Endothelial cell of umbilical vein (primary cell): ENCODE data around the gene TMPRSS4. TPM values are rescaled to one million over a fixed set of nuclear protein-coding genes. Genes with fewer than 3 reads are reported as not detected.

Experiments
- BruUV-seq: library from RNA; stranded (reverse); fragments of 400-500 nt; replicated peaks from 2 replicates; lab custom pipeline; 2021; lab: Mats Ljungman, UMichigan
- CTCF ChIA-PET: fragments of 300-600, 350-600 bp; sonication (Branson Sonifier 250); formaldehyde crosslinking; loops from one replicate; lab custom pipeline; 2021; ENCODE audit warnings: antibody characterized with exemption, inconsistent platforms; lab: Charles Lee
- POLR2A ChIA-PET: fragments of 300-600, 350-600 bp; sonication (Branson Sonifier 250); formaldehyde crosslinking; loops from one replicate; lab custom pipeline; 2021; ENCODE audit warnings: antibody characterized with exemption, inconsistent platforms; lab: Charles Lee
- DNase-seq: peaks from one replicate; pipeline ENCODE4 v3.0.0-alpha.2; 2011; ENCODE audit warnings: low read depth, low spot score
- FAIRE-seq: peaks from 2 replicates; lab custom pipeline; 2011; peaks lifted over from hg19 to GRCh38; lab: Jason Lieb, UNC
- H2AFZ ChIP-seq: 2 replicates; pipeline ENCODE4 v1.6.0; 2012; ENCODE audit warnings: low read depth, low read length, control low read depth, inconsistent platforms
- H3K27ac ChIP-seq: 2 replicates; pipeline ENCODE4 v1.5.1; 2011; ENCODE audit warnings: low read depth, mild to moderate bottlenecking, control low read depth, low read length, moderate library complexity; ENCODE audit not compliant: insufficient read depth
- H3K27me3 ChIP-seq, 2 experiments: 2 replicates each; pipeline versions ENCODE4 v1.6.0 to v1.6.1; 2011; ENCODE audit warnings: low read length in 2 of 2, mixed read lengths in 1 of 2; ENCODE audit not compliant: control insufficient read depth in 2 of 2, insufficient read depth in 2 of 2
- H3K36me3 ChIP-seq, 2 experiments: 2 replicates in 1 of 2; 3 replicates in 1 of 2; pipeline ENCODE4 v1.5.1; 2011; ENCODE audit warnings: low read length in 2 of 2, mild to moderate bottlenecking in 1 of 2, moderate library complexity in 1 of 2; ENCODE audit not compliant: control insufficient read depth in 2 of 2, insufficient read depth in 2 of 2; ENCODE audit errors: extremely low read depth in 1 of 2
- H3K4me1 ChIP-seq: 3 replicates; pipeline ENCODE4 v1.5.1; 2011; ENCODE audit warnings: mild to moderate bottlenecking, low read length; ENCODE audit not compliant: control insufficient read depth, insufficient read depth; ENCODE audit errors: extremely low read depth
- H3K4me2 ChIP-seq: 2 replicates; pipeline ENCODE4 v1.6.1; 2011; ENCODE audit warnings: low read length, control low read depth, mixed read lengths; ENCODE audit not compliant: insufficient read depth
- H3K4me3 ChIP-seq, 3 experiments: fragments of 200-600 bp in 1 of 3; sonication (generic), shearing (Covaris generic) in 1 of 3; replicated peaks in 1 of 3; 2 replicates each; pipeline ENCODE4 v1.5.1; 2011 to 2016; ENCODE audit warnings: control low read depth in 3 of 3, low read length in 3 of 3, mild to moderate bottlenecking in 2 of 3, inconsistent platforms in 1 of 3, low read depth in 1 of 3, moderate library complexity in 1 of 3; ENCODE audit not compliant: insufficient read depth in 1 of 3
- H3K79me2 ChIP-seq: 2 replicates; pipeline ENCODE4 v1.6.0; 2012; ENCODE audit warnings: low read length, inconsistent platforms; ENCODE audit not compliant: control insufficient read depth, insufficient read depth
- H3K9ac ChIP-seq: replicated peaks from 2 replicates; pipeline ENCODE3; 2011; ENCODE audit warnings: low read length, control low read depth; ENCODE audit not compliant: insufficient read depth; ENCODE audit errors: extremely low read depth
- H3K9me1 ChIP-seq: replicated peaks from 3 replicates; pipeline ENCODE4 v1.6.0; 2011; ENCODE audit warnings: mild to moderate bottlenecking, low read length; ENCODE audit not compliant: control insufficient read depth, insufficient read depth; ENCODE audit errors: extremely low read depth
- H3K9me3 ChIP-seq: replicated peaks from 2 replicates; pipeline ENCODE4 v1.5.1; 2012; ENCODE audit warnings: low read length, inconsistent platforms; ENCODE audit not compliant: control insufficient read depth, insufficient read depth
- H4K20me1 ChIP-seq: replicated peaks from 2 replicates; pipeline ENCODE3; 2011; ENCODE audit warnings: mild to moderate bottlenecking, low read length; ENCODE audit not compliant: control insufficient read depth, insufficient read depth; ENCODE audit errors: extremely low read depth
- EZH2 ChIP-seq: IDR thresholded peaks from 2 replicates; pipeline ENCODE4 v1.6.1; 2012; ENCODE audit warnings: borderline replicate concordance, low read depth, mild to moderate bottlenecking, moderate library complexity, low read length, inconsistent platforms; ENCODE audit not compliant: severe bottlenecking
- FOS ChIP-seq: IDR thresholded peaks from 2 replicates; pipeline ENCODE4 v1.6.1; 2011; ENCODE audit warnings: mild to moderate bottlenecking, low read length, moderate library complexity, borderline replicate concordance; ENCODE audit not compliant: insufficient read depth
- GATA2 ChIP-seq: IDR thresholded peaks from 2 replicates; pipeline ENCODE4 v1.7.0; 2011; ENCODE audit warnings: low read depth, mild to moderate bottlenecking, moderate library complexity, mixed read lengths, low read length; ENCODE audit not compliant: insufficient read length, insufficient read depth
- JUN ChIP-seq: IDR thresholded peaks from 2 replicates; pipeline ENCODE4 v1.6.1; 2011; ENCODE audit warnings: borderline replicate concordance, low read depth; ENCODE audit not compliant: insufficient read length, insufficient read depth
- MYC ChIP-seq: IDR thresholded peaks from one replicate; pipeline ENCODE4 v1.6.1; 2011; ENCODE audit warnings: mild to moderate bottlenecking, low read depth, low read length
- POLR2A ChIP-seq: IDR thresholded peaks from 2 replicates; pipeline ENCODE4 v1.6.1; 2012; ENCODE audit warnings: low read depth, mild to moderate bottlenecking, control low read depth, low read length
- POLR2AphosphoS5 ChIP-seq: IDR thresholded peaks from 2 replicates; pipeline ENCODE4 v1.6.1; 2012; ENCODE audit warnings: low read depth, mild to moderate bottlenecking, control low read depth, low read length, moderate library complexity; ENCODE audit not compliant: insufficient read depth
- dilution Hi-C: fragments of 300-500 bp; cut with MboI; formaldehyde crosslinking; loops from one replicate; pipeline ENCODE4 v1.15.0; 2019; ENCODE audit warnings: low sequenced_read_pairs; ENCODE audit not compliant: extremely low pct_ligation_motif_present
- intact Hi-C: fragments of 100-400 bp; cut with micrococcal nuclease; formaldehyde crosslinking; loops from one replicate; pipeline ENCODE4 v1.10.0; 2022
- polyA plus RNA-seq, 4 experiments: library from polyadenylated mRNA; depleted of rRNA in 3 of 4; stranded (reverse) in 3 of 4; unstranded in 1 of 4; fragments of >200 nt; gene quantifications; 2 replicates each; pipeline versions ENCODE4 v1.2.1 to v1.2.3, GENCODE V29; 2011 to 2012; ENCODE audit warnings: missing spikeins in 1 of 4
- total RNA-seq: library from RNA; stranded (reverse); gene quantifications from 2 replicates; pipeline ENCODE4 v1.2.3, GENCODE V29; 2021
- TF ChIP-seq, protein P1 (sequence below), 2 donors: IDR thresholded peaks; 1 replicate in 1 of 2; 2 replicates in 1 of 2; pipeline ENCODE4 v1.5.1; 2011; ENCODE audit warnings: low read length in 2 of 2, mild to moderate bottlenecking in 2 of 2, moderate library complexity in 2 of 2, control low read depth in 1 of 2, inconsistent platforms in 1 of 2, low read depth in 1 of 2; ENCODE audit not compliant: insufficient read depth in 1 of 2; ENCODE audit errors: extremely low read depth in 1 of 2
- TF ChIP-seq, protein P2 (sequence below): IDR thresholded peaks from 2 replicates; pipeline ENCODE4 v1.6.1; 2011; ENCODE audit not compliant: insufficient read depth, insufficient read length

Gene TMPRSS4
- total and polyA plus RNA-seq, 2 donors (not counting 3 experiments of a cell fraction or from before 2014, with no cell fraction given) = not detected

DNA sequence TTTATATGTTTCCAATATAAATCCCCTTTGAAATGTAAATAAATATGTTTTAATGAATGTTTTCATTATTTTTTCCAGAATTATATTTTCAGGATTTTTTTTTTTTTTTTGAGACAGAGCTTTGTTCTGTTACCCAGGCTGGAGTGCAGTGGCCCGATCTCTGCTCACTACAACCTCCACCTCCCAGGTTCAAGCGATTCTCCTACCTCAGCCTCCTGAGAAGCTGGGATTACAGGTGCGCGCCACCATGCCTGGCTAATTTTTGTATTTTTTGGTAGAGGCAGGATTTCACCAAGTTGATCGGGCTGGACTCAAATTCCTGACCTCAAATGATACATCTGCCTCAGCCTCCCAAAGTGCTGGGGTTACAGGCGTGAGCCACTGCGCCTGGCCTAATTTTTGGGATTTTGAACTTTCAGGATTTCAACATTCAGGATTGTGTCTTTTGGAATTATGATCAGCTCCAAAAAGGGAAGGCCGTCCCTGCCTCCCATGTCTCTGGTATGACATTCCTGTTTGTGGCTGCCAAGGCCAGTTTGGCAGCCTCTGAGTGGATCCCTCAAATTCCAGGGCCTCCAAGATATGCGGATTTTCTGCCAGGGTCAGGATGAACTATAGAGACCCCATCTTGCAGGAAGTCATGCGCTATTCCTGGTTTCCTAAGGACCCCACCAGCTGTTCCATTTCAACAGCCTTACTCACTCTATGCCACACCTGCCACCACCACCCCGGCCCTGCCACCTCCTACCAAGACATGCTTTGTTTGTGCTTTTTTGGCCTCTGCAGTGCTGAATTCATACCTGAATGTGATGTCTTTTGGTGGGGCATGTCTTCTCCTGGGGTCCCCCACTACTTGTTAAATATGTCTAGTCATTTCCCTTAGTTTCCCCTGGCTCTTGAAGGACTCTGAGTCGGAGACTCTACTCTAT lies 21.9 kb upstream of the TMPRSS4 start:
- POLR2A ChIA-PET = no interaction called here
- Histone ChIP-seq H3K9me3 (no peaks in the 10 kb centered on the region), H3K4me2 (no peak overlapping the region), H3K79me2 (no peaks in the 10 kb centered on the region), H3K36me3 (no peaks in the 10 kb centered on the region), H3K9me1 (no peaks in the 10 kb centered on the region), H3K4me3 (no peak overlapping the region), H3K27ac (no peak overlapping the region), H2AFZ (no peak overlapping the region), H3K9ac (no peak overlapping the region), H4K20me1 (no peaks in the 10 kb centered on the region), H3K4me1 (no peaks in the 10 kb centered on the region), H3K27me3 (peaks cover 0 to 3% of the 10 kb centered on the region in 2 experiments)
- intact Hi-C loops = no loop called here
- CTCF ChIA-PET = interaction anchor here (0.7 to 8.0 kb wide), 11 partner anchors 20 to 629 kb away, joined by 3 to 213 read pairs (median 14); no protein-coding TSS in a partner anchor
- no peak for DNase-seq
- dilution Hi-C loops = no loop called here
- FAIRE-seq = no peak
- BruUV-seq = no TSS peak
- TF ChIP-seq GATA2 (no peak), POLR2AphosphoS5 (no peak), JUN (no peak), FOS (no peak), EZH2 (no peak), MYC (no peak), POLR2A (no peak)
- TF ChIP-seq, protein P1, sequence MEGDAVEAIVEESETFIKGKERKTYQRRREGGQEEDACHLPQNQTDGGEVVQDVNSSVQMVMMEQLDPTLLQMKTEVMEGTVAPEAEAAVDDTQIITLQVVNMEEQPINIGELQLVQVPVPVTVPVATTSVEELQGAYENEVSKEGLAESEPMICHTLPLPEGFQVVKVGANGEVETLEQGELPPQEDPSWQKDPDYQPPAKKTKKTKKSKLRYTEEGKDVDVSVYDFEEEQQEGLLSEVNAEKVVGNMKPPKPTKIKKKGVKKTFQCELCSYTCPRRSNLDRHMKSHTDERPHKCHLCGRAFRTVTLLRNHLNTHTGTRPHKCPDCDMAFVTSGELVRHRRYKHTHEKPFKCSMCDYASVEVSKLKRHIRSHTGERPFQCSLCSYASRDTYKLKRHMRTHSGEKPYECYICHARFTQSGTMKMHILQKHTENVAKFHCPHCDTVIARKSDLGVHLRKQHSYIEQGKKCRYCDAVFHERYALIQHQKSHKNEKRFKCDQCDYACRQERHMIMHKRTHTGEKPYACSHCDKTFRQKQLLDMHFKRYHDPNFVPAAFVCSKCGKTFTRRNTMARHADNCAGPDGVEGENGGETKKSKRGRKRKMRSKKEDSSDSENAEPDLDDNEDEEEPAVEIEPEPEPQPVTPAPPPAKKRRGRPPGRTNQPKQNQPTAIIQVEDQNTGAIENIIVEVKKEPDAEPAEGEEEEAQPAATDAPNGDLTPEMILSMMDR (IDR thresholded peaks at IDR 0.05; ENCODE audit: extremely low read depth in 1 of 2, insufficient read depth in 1 of 2, low read depth in 1 of 2, low read length in 2 of 2) = no peak
- TF ChIP-seq, protein P2, sequence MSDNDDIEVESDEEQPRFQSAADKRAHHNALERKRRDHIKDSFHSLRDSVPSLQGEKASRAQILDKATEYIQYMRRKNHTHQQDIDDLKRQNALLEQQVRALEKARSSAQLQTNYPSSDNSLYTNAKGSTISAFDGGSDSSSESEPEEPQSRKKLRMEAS = no peak
